DND-41 (cell line): Measurements from ENCODE around the gene SLC38A11.

Experiments used
- EZH2 ChIP-seq: IDR thresholded peaks from 3 replicates; pipeline ENCODE4 v1.6.1; 2012; ENCODE audit warnings: borderline replicate concordance, low read depth, mild to moderate bottlenecking, moderate library complexity, low read length, inconsistent platforms; ENCODE audit not compliant: severe bottlenecking
- TF ChIP-seq, protein P1 (sequence below): IDR thresholded peaks from 2 replicates; pipeline ENCODE4 v1.5.1; 2012; ENCODE audit warnings: borderline replicate concordance, low read length, moderate library complexity, mild to moderate bottlenecking; ENCODE audit not compliant: poor library complexity, severe bottlenecking; ENCODE audit errors: extremely low read depth

- TF ChIP-seq, protein P1, sequence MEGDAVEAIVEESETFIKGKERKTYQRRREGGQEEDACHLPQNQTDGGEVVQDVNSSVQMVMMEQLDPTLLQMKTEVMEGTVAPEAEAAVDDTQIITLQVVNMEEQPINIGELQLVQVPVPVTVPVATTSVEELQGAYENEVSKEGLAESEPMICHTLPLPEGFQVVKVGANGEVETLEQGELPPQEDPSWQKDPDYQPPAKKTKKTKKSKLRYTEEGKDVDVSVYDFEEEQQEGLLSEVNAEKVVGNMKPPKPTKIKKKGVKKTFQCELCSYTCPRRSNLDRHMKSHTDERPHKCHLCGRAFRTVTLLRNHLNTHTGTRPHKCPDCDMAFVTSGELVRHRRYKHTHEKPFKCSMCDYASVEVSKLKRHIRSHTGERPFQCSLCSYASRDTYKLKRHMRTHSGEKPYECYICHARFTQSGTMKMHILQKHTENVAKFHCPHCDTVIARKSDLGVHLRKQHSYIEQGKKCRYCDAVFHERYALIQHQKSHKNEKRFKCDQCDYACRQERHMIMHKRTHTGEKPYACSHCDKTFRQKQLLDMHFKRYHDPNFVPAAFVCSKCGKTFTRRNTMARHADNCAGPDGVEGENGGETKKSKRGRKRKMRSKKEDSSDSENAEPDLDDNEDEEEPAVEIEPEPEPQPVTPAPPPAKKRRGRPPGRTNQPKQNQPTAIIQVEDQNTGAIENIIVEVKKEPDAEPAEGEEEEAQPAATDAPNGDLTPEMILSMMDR, result no peak
- TF ChIP-seq EZH2, result no peak
Measured at GRCh38 chr2:164905307-164905706, 50.0 kb downstream of the SLC38A11 start.
